Measurements from ENCODE around the gene SPON1.

DNA sequence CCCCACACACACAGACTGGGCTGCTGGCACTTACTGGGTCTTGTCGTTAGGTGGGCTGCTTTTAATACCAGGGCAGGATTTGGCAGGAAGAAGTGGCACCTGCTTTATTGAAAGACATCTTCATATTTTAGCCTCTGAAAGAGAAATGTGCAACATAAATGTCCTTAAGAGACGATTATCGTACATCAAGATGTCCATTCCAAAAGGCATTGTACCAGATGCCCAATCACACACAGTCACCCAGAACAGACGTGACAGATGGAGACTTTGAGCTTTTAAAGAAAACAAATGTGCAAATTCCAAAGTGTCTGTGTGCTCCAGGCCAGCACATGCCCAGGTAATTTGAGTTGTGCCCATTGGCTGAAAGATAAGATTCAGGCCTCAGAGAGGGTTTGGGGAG is 240.8 kb downstream of the SPON1 start:
- TF ChIP-seq SIN3A (conservative IDR thresholded peaks at IDR 0.05 in 1 of 2, IDR thresholded peaks at IDR 0.05 in 1 of 2; ENCODE audit: low read depth in 1 of 2, low read length in 2 of 2) = no peak
- TF ChIP-seq, protein P1, sequence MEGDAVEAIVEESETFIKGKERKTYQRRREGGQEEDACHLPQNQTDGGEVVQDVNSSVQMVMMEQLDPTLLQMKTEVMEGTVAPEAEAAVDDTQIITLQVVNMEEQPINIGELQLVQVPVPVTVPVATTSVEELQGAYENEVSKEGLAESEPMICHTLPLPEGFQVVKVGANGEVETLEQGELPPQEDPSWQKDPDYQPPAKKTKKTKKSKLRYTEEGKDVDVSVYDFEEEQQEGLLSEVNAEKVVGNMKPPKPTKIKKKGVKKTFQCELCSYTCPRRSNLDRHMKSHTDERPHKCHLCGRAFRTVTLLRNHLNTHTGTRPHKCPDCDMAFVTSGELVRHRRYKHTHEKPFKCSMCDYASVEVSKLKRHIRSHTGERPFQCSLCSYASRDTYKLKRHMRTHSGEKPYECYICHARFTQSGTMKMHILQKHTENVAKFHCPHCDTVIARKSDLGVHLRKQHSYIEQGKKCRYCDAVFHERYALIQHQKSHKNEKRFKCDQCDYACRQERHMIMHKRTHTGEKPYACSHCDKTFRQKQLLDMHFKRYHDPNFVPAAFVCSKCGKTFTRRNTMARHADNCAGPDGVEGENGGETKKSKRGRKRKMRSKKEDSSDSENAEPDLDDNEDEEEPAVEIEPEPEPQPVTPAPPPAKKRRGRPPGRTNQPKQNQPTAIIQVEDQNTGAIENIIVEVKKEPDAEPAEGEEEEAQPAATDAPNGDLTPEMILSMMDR (IDR thresholded peaks at IDR 0.05; ENCODE audit: control extremely low read depth in 1 of 3, insufficient read depth in 1 of 3, low read depth in 1 of 3, low read length in 3 of 3) = no peak
- TF ChIP-seq TAF1 (IDR thresholded peaks at IDR 0.05; ENCODE audit: low read depth, low read length) = no peak
- no peak for TF ChIP-seq NRF1 (IDR thresholded peaks at IDR 0.05; ENCODE audit: low read depth, low read length)
- TF ChIP-seq GTF2F1 (IDR thresholded peaks at IDR 0.05; ENCODE audit: borderline replicate concordance, low read depth, low read length) = no peak
- no peak for TF ChIP-seq EZH2 (IDR thresholded peaks at IDR 0.05; ENCODE audit: low read depth, low read length, severe bottlenecking)
- TF ChIP-seq CREB1 (IDR thresholded peaks at IDR 0.05) = no peak
- TF ChIP-seq, protein P2, sequence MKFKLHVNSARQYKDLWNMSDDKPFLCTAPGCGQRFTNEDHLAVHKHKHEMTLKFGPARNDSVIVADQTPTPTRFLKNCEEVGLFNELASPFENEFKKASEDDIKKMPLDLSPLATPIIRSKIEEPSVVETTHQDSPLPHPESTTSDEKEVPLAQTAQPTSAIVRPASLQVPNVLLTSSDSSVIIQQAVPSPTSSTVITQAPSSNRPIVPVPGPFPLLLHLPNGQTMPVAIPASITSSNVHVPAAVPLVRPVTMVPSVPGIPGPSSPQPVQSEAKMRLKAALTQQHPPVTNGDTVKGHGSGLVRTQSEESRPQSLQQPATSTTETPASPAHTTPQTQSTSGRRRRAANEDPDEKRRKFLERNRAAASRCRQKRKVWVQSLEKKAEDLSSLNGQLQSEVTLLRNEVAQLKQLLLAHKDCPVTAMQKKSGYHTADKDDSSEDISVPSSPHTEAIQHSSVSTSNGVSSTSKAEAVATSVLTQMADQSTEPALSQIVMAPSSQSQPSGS (IDR thresholded peaks at IDR 0.05; ENCODE audit: low read length) = no peak
- no peak for TF ChIP-seq POLR2A (IDR thresholded peaks at IDR 0.05; ENCODE audit: control extremely low read depth in 1 of 2, low read depth in 2 of 2, low read length in 2 of 2)
- TF ChIP-seq TEAD4 (IDR thresholded peaks at IDR 0.05; ENCODE audit: low read depth, low read length) = no peak
- no peak for TF ChIP-seq CBX5 (IDR thresholded peaks at IDR 0.05; ENCODE audit: low read depth, low read length)
- TF ChIP-seq RNF2 (IDR thresholded peaks at IDR 0.05; ENCODE audit: borderline replicate concordance, low read depth, low read length, missing control alignments, poor library complexity, severe bottlenecking) = no peak
- TF ChIP-seq HDAC6 (IDR thresholded peaks at IDR 0.05; ENCODE audit: low read depth, low read length) = no peak
- no peak for TF ChIP-seq YY1 (IDR thresholded peaks at IDR 0.05; ENCODE audit: low read depth, low read length)
